T-cell (primary cell): Measurements from ENCODE around the gene DBH. TPM values are rescaled to one million over a fixed set of nuclear protein-coding genes. Genes with fewer than 3 reads are reported as not detected.

ENCODE experiments used
- ATAC-seq, 4 experiments: fragments of 200-7000 bp in 3 of 4; fragments of 150-1000 bp in 1 of 4; cut with Tn5 transposase; replicated peaks in 1 of 4; 1 replicate in 3 of 4; 2 replicates in 1 of 4; pipeline ENCODE4 v1.10.0; 2021; ENCODE audit warnings: moderate library complexity in 3 of 4, mild to moderate bottlenecking in 2 of 4, moderate number of reproducible peaks in 1 of 4
- CTCF ChIA-PET, 2 donors: fragments of 300-600 bp; sonication (Branson Sonifier 250); formaldehyde crosslinking; loops; one replicate each; lab custom pipeline; 2022; ENCODE audit warnings: antibody characterized with exemption in 2 of 2; lab: Charles Lee
- POLR2A ChIA-PET, 2 donors: fragments of 300-600 bp; sonication (Branson Sonifier 250); formaldehyde crosslinking; loops; one replicate each; lab custom pipeline; 2022; ENCODE audit warnings: antibody characterized with exemption in 2 of 2; lab: Charles Lee
- DNase-seq, 35 experiments: peaks; one replicate each; pipeline versions ENCODE4 v3.0.0 to v3.0.0-alpha.2; 2013 to 2023
- H3K27ac ChIP-seq: one replicate; pipeline ENCODE4 v1.5.1; 2013; ENCODE audit warnings: low read length
- H3K27me3 ChIP-seq, 2 experiments: replicated peaks in 1 of 2; 1 replicate in 1 of 2; 2 replicates in 1 of 2; pipeline versions ENCODE4 v1.6.1 to v1.7.0; 2013; ENCODE audit warnings: low read length in 1 of 2, mixed read lengths in 1 of 2; ENCODE audit not compliant: control insufficient read depth in 2 of 2, insufficient read depth in 2 of 2; ENCODE audit errors: extremely low read depth in 1 of 2
- H3K36me3 ChIP-seq, 2 donors: 1 replicate in 1 of 2; 2 replicates in 1 of 2; pipeline versions ENCODE4 v1.6.1 to v1.7.0; 2013; ENCODE audit warnings: low read length in 1 of 2; ENCODE audit not compliant: control insufficient read depth in 2 of 2, insufficient read depth in 1 of 2; ENCODE audit errors: extremely low read depth in 1 of 2
- H3K4me1 ChIP-seq, 2 experiments: 1 replicate in 1 of 2; 2 replicates in 1 of 2; pipeline versions ENCODE4 v1.6.1 to v1.7.0; 2013; ENCODE audit warnings: low read length in 2 of 2, mixed read lengths in 1 of 2; ENCODE audit not compliant: insufficient read depth in 2 of 2, control insufficient read depth in 1 of 2; ENCODE audit errors: extremely low read depth in 1 of 2
- H3K4me3 ChIP-seq, 2 donors: 1 replicate in 1 of 2; 2 replicates in 1 of 2; pipeline versions ENCODE4 v1.5.1 to v1.7.0; 2013; ENCODE audit warnings: mild to moderate bottlenecking in 2 of 2, low read length in 1 of 2, moderate library complexity in 1 of 2; ENCODE audit not compliant: control insufficient read depth in 1 of 2; ENCODE audit errors: extremely low read depth in 1 of 2
- H3K9me3 ChIP-seq: 2 replicates; pipeline ENCODE4 v1.7.0; 2013
- H3K27ac Mint-ChIP-seq, 2 donors: one replicate each; pipeline ENCODE4 v1.8.0; 2020 to 2021; ENCODE audit warnings: mild to moderate bottlenecking in 2 of 2, mixed read lengths in 2 of 2
- H3K27me3 Mint-ChIP-seq, 2 donors: one replicate each; pipeline ENCODE4 v1.8.0; 2021 to 2022; ENCODE audit warnings: mixed read lengths in 2 of 2
- H3K36me3 Mint-ChIP-seq: one replicate; pipeline ENCODE4 v1.8.0; 2021; ENCODE audit warnings: mixed read lengths
- H3K4me1 Mint-ChIP-seq, 3 donors: one replicate each; pipeline ENCODE4 v1.8.0; 2020 to 2022; ENCODE audit warnings: mixed read lengths in 3 of 3, mild to moderate bottlenecking in 1 of 3
- H3K4me3 Mint-ChIP-seq, 3 donors: one replicate each; pipeline ENCODE4 v1.8.0; 2020 to 2022; ENCODE audit warnings: mild to moderate bottlenecking in 3 of 3, mixed read lengths in 3 of 3, moderate library complexity in 3 of 3
- H3K9me3 Mint-ChIP-seq, 3 donors: one replicate each; pipeline ENCODE4 v1.8.0; 2020 to 2022; ENCODE audit warnings: mixed read lengths in 3 of 3
- WGBS: methylation state at CpG from one replicate; pipeline ENCODE4 v1.1.5; 2013; ENCODE audit warnings: missing lambda C conversion rate; ENCODE audit not compliant: insufficient coverage; 5-methylcytosine and 5-hydroxymethylcytosine counted together
- total RNA-seq, 35 experiments: library from RNA in 6 of 35; stranded (reverse) in 6 of 35; fragments of 120-200 nt in 1 of 35; gene quantifications; one replicate each; pipeline versions ENCODE4 v1.2.1 to v1.2.4 and lab custom pipeline; 2013 to 2026

Gene DBH
- total RNA-seq, 5 donors from 2014 or later (not counting 1 experiment from before 2014, with no cell fraction given), result 0.26 to 0.82 (median 0.32) TPM

DNA sequence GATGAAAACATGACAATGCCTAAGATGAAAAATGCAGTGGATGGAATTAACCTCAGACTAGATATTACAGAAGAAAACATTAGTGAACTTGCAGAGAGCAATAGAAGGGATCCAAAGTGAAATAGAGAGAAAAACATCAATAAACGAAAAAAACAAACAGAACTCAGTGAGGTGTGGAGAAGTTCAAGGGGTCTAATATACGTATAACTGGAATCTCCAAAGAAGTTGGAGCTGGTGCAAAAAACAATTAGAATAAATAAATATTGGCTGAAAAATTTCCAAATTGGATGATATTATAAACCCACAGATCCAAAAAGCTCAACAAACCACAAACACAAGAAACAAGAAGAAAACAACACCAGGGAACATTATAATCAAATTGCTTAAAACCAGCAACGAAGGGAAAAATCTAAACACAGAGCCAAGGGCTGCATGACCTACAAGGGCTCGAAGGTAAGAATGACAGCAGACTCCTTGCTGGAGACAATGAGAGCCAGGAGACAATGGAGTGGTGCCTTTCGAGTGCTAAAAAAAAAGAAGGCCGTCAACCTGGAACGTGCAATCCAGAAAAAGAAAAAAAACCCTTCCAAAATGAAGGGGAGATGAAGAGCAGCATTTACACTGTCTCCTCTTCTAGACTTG lies 38.7 kb upstream of the DBH start:
- ChIA-PET POLR2A (interaction anchor here in 1 of 2 donors (0.6 kb wide), 1 partner anchor 17 kb away, joined by 3 read pairs; no protein-coding TSS in a partner anchor), CTCF (no interaction called here)
- Histone ChIP-seq H3K27me3 (peaks cover 0 to 49% of the 10 kb centered on the region in 2 experiments), H3K4me3 (no peak overlapping the region), H3K36me3 (no peaks in the 10 kb centered on the region), H3K4me1 (no peaks in the 10 kb centered on the region), H3K27ac (no peak overlapping the region), H3K9me3 (no peaks in the 10 kb centered on the region)
- Mint-ChIP-seq H3K27ac (no peak overlapping the region), H3K4me3 (no peak overlapping the region), H3K36me3 (peaks cover 3% of the 10 kb centered on the region), H3K4me1 (no peaks in the 10 kb centered on the region), H3K9me3 (peaks cover 7 to 16% (median 8%) of the 10 kb centered on the region in 3 donors), H3K27me3 (peaks cover 4 to 7% of the 10 kb centered on the region in 2 donors)
- ATAC-seq (no peak), DNase-seq (no peak)
- WGBS, result no CpG with 5 or more reads among the region's 7 CpGs

DNA sequence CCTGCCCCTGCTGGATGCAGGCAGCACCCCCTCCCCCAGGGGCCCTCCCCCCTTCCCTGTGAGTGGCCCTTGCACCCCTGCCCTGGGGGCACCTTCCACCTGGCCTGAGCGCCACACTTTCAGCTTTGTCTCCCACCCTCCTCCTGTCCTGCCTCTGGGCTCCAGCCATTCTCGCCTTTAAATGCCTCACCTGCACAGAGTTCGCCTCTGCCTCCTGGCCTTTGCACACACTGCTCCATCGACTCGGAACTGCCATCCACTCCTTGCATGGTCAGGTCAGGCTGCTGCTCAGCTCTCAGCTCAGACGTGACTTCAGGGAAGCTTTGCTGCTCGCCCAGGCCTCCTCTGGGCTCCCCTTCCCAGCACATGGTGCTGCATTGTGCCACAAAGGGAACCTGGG lies 37.2 kb upstream of the DBH start:
- H3K4me3 ChIP-seq, result no peak overlapping the region
- peaks cover 4 to 7% of the 10 kb centered on the region in 2 donors for H3K27me3 Mint-ChIP-seq
- peaks cover 0 to 7% of the 10 kb centered on the region in 2 experiments for H3K4me1 ChIP-seq
- H3K36me3 Mint-ChIP-seq, result peaks cover 3% of the 10 kb centered on the region
- DNase-seq (no peak), ATAC-seq (no peak)
- peaks cover 0 to 35% of the 10 kb centered on the region in 2 experiments for H3K27me3 ChIP-seq
- H3K4me3 Mint-ChIP-seq, result no peak overlapping the region
- H3K27ac Mint-ChIP-seq, result no peak overlapping the region
- peaks cover 0 to under 1% (median 0%) of the 10 kb centered on the region in 3 donors for H3K4me1 Mint-ChIP-seq
- ChIA-PET CTCF (no interaction called here), POLR2A (no interaction called here)
- no peaks in the 10 kb centered on the region for H3K36me3 ChIP-seq
- WGBS, result 80% methylated on average over 6 of the region's 7 CpGs
- H3K27ac ChIP-seq, result no peak overlapping the region
- H3K9me3 ChIP-seq, result no peaks in the 10 kb centered on the region
- peaks cover 7 to 16% (median 8%) of the 10 kb centered on the region in 3 donors for H3K9me3 Mint-ChIP-seq

DNA sequence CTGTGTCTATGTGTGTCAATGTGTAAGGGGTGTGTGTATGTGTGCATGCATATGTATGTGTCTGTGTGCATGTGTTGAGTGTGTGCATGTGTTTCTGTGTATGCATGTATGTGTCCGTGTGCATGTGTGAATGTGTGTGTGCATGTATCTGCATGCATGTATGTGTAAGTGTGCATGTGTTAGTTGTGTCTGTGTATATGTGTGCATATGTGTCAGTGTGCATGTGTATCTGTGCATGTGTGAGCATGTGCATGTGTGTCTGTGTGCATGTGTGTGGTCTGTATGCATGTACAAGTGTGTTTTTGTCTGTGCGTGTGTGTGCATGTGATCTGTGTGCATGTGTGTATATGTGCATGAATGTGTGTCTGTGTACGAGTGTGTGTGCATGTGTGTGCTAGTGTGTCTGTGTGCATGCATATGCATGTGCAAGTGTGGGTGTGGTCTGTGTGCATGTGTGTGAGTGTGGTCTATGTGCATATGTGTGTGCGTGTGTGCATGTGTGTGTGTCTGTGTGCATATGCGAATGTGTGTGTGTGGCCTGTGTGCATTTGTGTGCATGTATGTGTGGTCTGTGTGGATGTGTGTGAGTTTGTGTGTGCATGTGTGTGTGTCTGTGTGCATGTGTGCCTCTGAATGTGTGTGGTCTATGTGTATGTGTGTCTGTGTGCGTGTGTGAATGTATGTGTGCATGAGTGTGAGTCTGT lies 36.5 kb upstream of the DBH start:
- peaks cover 4 to 6% of the 10 kb centered on the region in 2 donors for H3K27me3 Mint-ChIP-seq
- peaks cover 7 to 16% (median 8%) of the 10 kb centered on the region in 3 donors for H3K9me3 Mint-ChIP-seq
- 95% methylated on average over 6 of the region's 6 CpGs for WGBS
- no peak overlapping the region for H3K27ac Mint-ChIP-seq
- peaks cover 3% of the 10 kb centered on the region for H3K36me3 Mint-ChIP-seq
- no peak overlapping the region for H3K4me3 Mint-ChIP-seq
- Histone ChIP-seq H3K4me1 (peaks cover 2 to 10% of the 10 kb centered on the region in 2 experiments), H3K4me3 (no peak overlapping the region), H3K27me3 (peaks cover 0 to 37% of the 10 kb centered on the region in 2 experiments), H3K9me3 (no peaks in the 10 kb centered on the region), H3K36me3 (no peaks in the 10 kb centered on the region), H3K27ac (no peak overlapping the region)
- DNase-seq (no peak), ATAC-seq (no peak)
- POLR2A ChIA-PET, result no interaction called here
- CTCF ChIA-PET, result no interaction called here
- peaks cover 4 to 7% (median 6%) of the 10 kb centered on the region in 3 donors for H3K4me1 Mint-ChIP-seq

DNA sequence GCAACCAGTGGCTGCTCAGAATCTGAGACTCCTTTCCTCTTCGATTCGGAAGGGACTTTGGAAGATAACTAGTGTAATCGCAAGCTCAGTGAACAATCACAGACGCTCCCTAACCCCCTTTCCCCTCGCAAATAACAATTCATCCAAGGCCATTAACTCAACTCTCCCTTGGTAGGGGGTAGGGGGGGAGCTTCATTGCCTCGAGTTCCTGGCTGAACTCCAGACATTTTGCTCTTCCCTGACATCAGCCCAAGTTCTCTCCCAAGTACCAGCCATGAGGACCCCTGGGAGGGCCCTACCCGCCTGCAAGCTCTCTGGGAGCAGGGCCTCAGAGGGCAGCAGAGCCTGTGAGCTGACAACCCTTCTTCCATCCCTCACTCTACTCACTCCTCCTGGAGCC lies 35.4 kb upstream of the DBH start:
- H3K9me3 Mint-ChIP-seq, result peaks cover 7 to 16% (median 8%) of the 10 kb centered on the region in 3 donors
- Histone ChIP-seq H3K4me3 (no peak overlapping the region), H3K4me1 (peaks cover 10 to 13% of the 10 kb centered on the region in 2 experiments), H3K27me3 (peaks cover 0 to 38% of the 10 kb centered on the region in 2 experiments), H3K36me3 (no peaks in the 10 kb centered on the region), H3K9me3 (no peaks in the 10 kb centered on the region), H3K27ac (no peak overlapping the region)
- H3K4me3 Mint-ChIP-seq, result no peak overlapping the region
- POLR2A ChIA-PET, result no interaction called here
- 94% methylated on average over 2 of the region's 7 CpGs for WGBS
- CTCF ChIA-PET, result no interaction called here
- ATAC-seq (no peak), DNase-seq (no peak)
- H3K27ac Mint-ChIP-seq, result no peak overlapping the region
- peaks cover 8 to 13% (median 10%) of the 10 kb centered on the region in 3 donors for H3K4me1 Mint-ChIP-seq
- peaks cover under 1 to 8% of the 10 kb centered on the region in 2 donors for H3K27me3 Mint-ChIP-seq
- H3K36me3 Mint-ChIP-seq, result peaks cover 3% of the 10 kb centered on the region

DNA sequence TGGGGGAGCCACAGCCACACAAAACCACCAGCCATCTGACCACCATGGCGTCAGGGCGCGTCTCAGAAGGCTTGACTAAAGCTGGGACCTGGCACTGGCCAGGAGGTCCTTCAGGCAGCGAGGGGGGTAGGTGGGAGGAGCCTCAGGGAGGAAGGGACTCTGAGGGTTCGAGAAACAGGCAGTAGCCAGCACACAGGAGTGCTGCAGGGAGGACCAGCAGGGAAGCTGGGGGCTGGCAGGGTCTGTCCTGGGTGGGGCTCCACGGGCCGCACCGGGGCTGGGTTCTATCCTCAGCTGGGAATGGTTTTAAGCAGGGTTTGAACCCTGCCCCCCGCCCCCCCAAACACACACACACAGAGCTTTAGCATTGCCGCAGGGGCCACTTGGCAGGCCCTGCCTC lies 34.4 kb upstream of the DBH start:
- Mint-ChIP-seq H3K4me3 (no peak overlapping the region), H3K27me3 (peaks cover 0 to 19% of the 10 kb centered on the region in 2 donors), H3K36me3 (peaks cover 3% of the 10 kb centered on the region), H3K9me3 (peaks cover 7 to 16% (median 8%) of the 10 kb centered on the region in 3 donors), H3K4me1 (peaks cover 8 to 15% (median 10%) of the 10 kb centered on the region in 3 donors), H3K27ac (no peak overlapping the region)
- no peak overlapping the region for H3K4me3 ChIP-seq
- ChIA-PET POLR2A (no interaction called here), CTCF (interaction anchor here (0.6 kb wide), 2 partner anchors 112 to 261 kb away, joined by 5 read pairs; no protein-coding TSS in a partner anchor)
- no peaks in the 10 kb centered on the region for H3K36me3 ChIP-seq
- WGBS, result 56% methylated on average over 1 of the region's 10 CpGs
- H3K27me3 ChIP-seq, result peaks cover 0 to 40% of the 10 kb centered on the region in 2 experiments
- ATAC-seq (no peak), DNase-seq (no peak)
- no peaks in the 10 kb centered on the region for H3K9me3 ChIP-seq
- H3K4me1 ChIP-seq, result peaks cover 10 to 13% of the 10 kb centered on the region in 2 experiments
- H3K27ac ChIP-seq, result no peak overlapping the region

DNA sequence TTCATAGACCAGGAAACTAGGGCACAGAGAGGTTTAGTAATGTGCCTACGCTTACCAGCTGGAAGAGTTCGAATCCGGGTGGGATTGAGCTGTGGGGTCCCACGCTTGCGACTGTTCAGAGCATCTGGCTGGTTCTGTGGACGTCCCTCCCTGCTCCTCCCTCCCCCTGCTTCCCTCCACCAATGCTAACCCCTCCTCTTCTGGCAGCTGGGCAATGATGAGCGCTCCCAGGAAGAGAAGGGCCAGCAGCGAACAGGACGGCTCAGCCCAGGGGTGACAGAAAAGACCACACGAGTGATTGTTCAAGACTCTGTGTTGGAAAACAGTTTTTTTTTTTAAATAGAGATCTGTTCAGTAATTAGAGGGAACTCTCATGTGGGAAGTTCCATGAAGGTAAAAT lies 33.9 kb upstream of the DBH start:
- no peak overlapping the region for H3K4me3 ChIP-seq
- Mint-ChIP-seq H3K4me1 (peaks cover 8 to 15% (median 10%) of the 10 kb centered on the region in 3 donors), H3K4me3 (no peak overlapping the region), H3K9me3 (peaks cover 2 to 10% (median 3%) of the 10 kb centered on the region in 3 donors), H3K36me3 (peaks cover under 1% of the 10 kb centered on the region), H3K27me3 (peaks cover 0 to 24% of the 10 kb centered on the region in 2 donors), H3K27ac (no peak overlapping the region)
- no peak for DNase-seq
- POLR2A ChIA-PET, result no interaction called here
- ATAC-seq, result no peak
- no peak overlapping the region for H3K27ac ChIP-seq
- WGBS, result 72% methylated on average over 6 of the region's 10 CpGs
- H3K36me3 ChIP-seq, result no peaks in the 10 kb centered on the region
- H3K27me3 ChIP-seq, result peaks cover 0 to 45% of the 10 kb centered on the region in 2 experiments
- no peaks in the 10 kb centered on the region for H3K9me3 ChIP-seq
- CTCF ChIA-PET, result interaction anchor here (0.6 kb wide), 2 partner anchors 112 to 260 kb away, joined by 5 read pairs; no protein-coding TSS in a partner anchor
- H3K4me1 ChIP-seq, result peaks cover 10 to 13% of the 10 kb centered on the region in 2 experiments
